Heart left ventricle (tissue), 13 donors: Measurements from ENCODE around the gene RNF150.

ENCODE experiments used
- CTCF ChIP-seq, 12 donors: fragments of 200-600 bp; sonication (generic) in 4 of 12; IDR thresholded peaks; one replicate each; pipeline versions ENCODE4 v1.5.0 to v1.8.0; 2018 to 2022; ENCODE audit warnings: antibody characterized with exemption in 12 of 12, mild to moderate bottlenecking in 5 of 12
- POLR2A ChIP-seq, 2 donors: fragments of 450-650 bp; IDR thresholded peaks; one replicate each; pipeline ENCODE4 v1.6.1; 2017; ENCODE audit warnings: antibody characterized with exemption in 2 of 2, mild to moderate bottlenecking in 2 of 2, moderate library complexity in 2 of 2
- donor health status: ischemic (EF 13 %, LVEDD 7.1; RV severe dilation, severe dysfunction).
- donor health status: DM: no; HTN: yes; CAD: no.
- donor health status: DM: no; HTN: no; CAD: no.
- donor health status: ischemic (EF 25% LVEDD 6.9; RV normal size, moderate dysfunction).
- donor health status: ischemic (EF 25% LVEDD 5.7; RV mildly dilated, moderate dysfunction).
- donor health status: ischemic (EF 35%, LVEDD 5.7; RV mildly dilated, moderate dysfunction).
- donor health status: nonischemic (EF 11% LVEDD 7.7; RV severe dilation, severe dysfunction).
- donor health status: DM: yes; HTN: yes; CAD: no.
- donor health status: PGD.
- donor health status: ischemic (EF 29% LVEDD 5.4; RV normal size, mild dysfunction).
- donor health status: nonischemic (EF 23%, LVEDD 6.1; RV moderate dilation, normal function).

GRCh38 chr4:141057582-141057981 is 75.7 kb downstream of the RNF150 start:
- no peak for TF ChIP-seq CTCF (IDR thresholded peaks at IDR 0.05)
- no peak for TF ChIP-seq POLR2A (IDR thresholded peaks at IDR 0.05)
